ENCODE data around the gene KLK14. TPM values are rescaled to one million over a fixed set of nuclear protein-coding genes. Genes with fewer than 3 reads are reported as not detected.

KLK14 gene
- total RNA-seq: under 1 TPM in 1 of 2 donors, not detected in 1; 0.33 TPM

GRCh38 chr19:51082611-51083010 is at the start of gene KLK14:
Gene KLK14 (minus strand): TSS chr19:51082887. CDS start chr19:51082614, 273 bp downstream.

GRCh38 chr19:51124729-51125128 is 42.0 kb upstream of the KLK14 start, which contains the start of gene SIGLEC9:
Gene SIGLEC9 (plus strand): TSS chr19:51124906. CDS start chr19:51124975, 69 bp downstream.

GRCh38 chr19:51108066-51108804 is 25.5 kb upstream of the KLK14 start, which contains the start of gene CTU1:
Gene CTU1 (minus strand): TSS chr19:51108409. CDS start chr19:51104569, 3,840 bp downstream.

GRCh38 chr19:51064534-51065220 is 18.0 kb downstream of the KLK14 start, which contains the start of gene KLK13:
Gene KLK13 (minus strand): TSS chr19:51065092. CDS start chr19:51065067, 25 bp downstream.

GRCh38 chr19:51034704-51035103 is 48.0 kb downstream of the KLK14 start, which contains the start of gene KLK12:
Gene KLK12 (minus strand): TSS chr19:51035002. CDS start chr19:51034621, 381 bp downstream.

Other genes with a start within 250 kb of the KLK14 start
- not detected for gene KLK15, start 249.3 kb downstream of the KLK14 start, total RNA-seq
- not detected for gene KLK3, start 228.0 kb downstream of the KLK14 start, total RNA-seq
- not detected for gene KLK2, start 209.4 kb downstream of the KLK14 start, total RNA-seq
- not detected for gene KLK4, start 171.5 kb downstream of the KLK14 start, total RNA-seq
- not detected for gene KLK5, start 129.8 kb downstream of the KLK14 start, total RNA-seq
- gene KLK6, start 113.3 kb downstream of the KLK14 start, total RNA-seq: not detected
- not detected for gene KLK7, start 99.0 kb downstream of the KLK14 start, total RNA-seq
- gene KLK8, start 81.3 kb downstream of the KLK14 start, total RNA-seq: not detected
- under 1 TPM in 1 of 2 donors, not detected in 1; 0.69 TPM for gene KLK10, start 63.2 kb downstream of the KLK14 start, total RNA-seq
- not detected for gene KLK11, start 56.3 kb downstream of the KLK14 start, total RNA-seq
- gene KLK12, start 47.9 kb downstream of the KLK14 start, total RNA-seq: not detected
- not detected for gene KLK13, start 17.8 kb downstream of the KLK14 start, total RNA-seq
- gene CTU1, start 25.5 kb upstream of the KLK14 start, total RNA-seq: 1 to 10 TPM; 5.5 to 8.0 TPM
- not detected for gene SIGLEC9, start 42.0 kb upstream of the KLK14 start, total RNA-seq
- not detected for gene SIGLEC7, start 59.4 kb upstream of the KLK14 start, total RNA-seq
- gene CD33, start 142.2 kb upstream of the KLK14 start, total RNA-seq: not detected
- not detected for gene SIGLECL1, start 168.2 kb upstream of the KLK14 start, total RNA-seq
- gene IGLON5, start 228.8 kb upstream of the KLK14 start, total RNA-seq: not detected

Data from melanocyte of skin (primary cell).